Measurements from ENCODE around the gene IL16. TPM values are rescaled to one million over a fixed set of nuclear protein-coding genes. Genes with fewer than 3 reads are reported as not detected.
"Not testable (repeated sequence)": the region's sequence is repeated elsewhere in the genome, so short reads cannot be mapped to it uniquely, and the experiment has no call there.

The IL16 gene
- total RNA-seq, 1 experiment from 2014 or later = not detected

DNA sequence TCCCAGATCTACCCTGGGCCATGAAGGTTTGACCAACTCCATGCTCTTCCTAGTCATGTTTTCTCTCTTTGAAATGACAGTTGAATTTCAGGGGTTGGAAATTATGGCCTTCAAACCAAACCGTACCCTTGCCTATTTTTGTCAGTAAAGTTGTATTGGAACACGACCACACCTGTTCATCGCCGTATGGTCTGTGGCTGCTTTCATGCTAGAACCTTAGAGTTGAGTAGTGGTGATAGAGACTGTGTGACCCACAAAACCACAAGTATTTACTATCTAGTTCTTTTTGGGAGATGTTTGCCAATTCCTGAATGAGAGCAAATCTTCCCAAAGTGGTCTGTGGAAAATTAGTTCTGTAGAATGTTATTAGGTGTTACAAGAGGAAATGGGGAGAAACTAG lies 151.2 kb downstream of the IL16 start:
- intact Hi-C loops (cut with micrococcal nuclease; ENCODE audit: unreplicated experiment) = no loop called here
- Mint-ChIP-seq H3K4me3 (ENCODE audit: low read depth, unreplicated experiment) (no peak overlapping the region), H3K27me3 (ENCODE audit: unreplicated experiment) (peaks cover 63% of the 10 kb centered on the region), H3K9me3 (ENCODE audit: low read depth, unreplicated experiment) (peaks cover 4% of the 10 kb centered on the region), H3K4me1 (ENCODE audit: low read depth, unreplicated experiment) (no peaks in the 10 kb centered on the region), H3K27ac (ENCODE audit: unreplicated experiment) (no peak overlapping the region), H3K36me3 (ENCODE audit: insufficient read depth, unreplicated experiment) (no peaks in the 10 kb centered on the region)
- TF ChIP-seq, protein P1, sequence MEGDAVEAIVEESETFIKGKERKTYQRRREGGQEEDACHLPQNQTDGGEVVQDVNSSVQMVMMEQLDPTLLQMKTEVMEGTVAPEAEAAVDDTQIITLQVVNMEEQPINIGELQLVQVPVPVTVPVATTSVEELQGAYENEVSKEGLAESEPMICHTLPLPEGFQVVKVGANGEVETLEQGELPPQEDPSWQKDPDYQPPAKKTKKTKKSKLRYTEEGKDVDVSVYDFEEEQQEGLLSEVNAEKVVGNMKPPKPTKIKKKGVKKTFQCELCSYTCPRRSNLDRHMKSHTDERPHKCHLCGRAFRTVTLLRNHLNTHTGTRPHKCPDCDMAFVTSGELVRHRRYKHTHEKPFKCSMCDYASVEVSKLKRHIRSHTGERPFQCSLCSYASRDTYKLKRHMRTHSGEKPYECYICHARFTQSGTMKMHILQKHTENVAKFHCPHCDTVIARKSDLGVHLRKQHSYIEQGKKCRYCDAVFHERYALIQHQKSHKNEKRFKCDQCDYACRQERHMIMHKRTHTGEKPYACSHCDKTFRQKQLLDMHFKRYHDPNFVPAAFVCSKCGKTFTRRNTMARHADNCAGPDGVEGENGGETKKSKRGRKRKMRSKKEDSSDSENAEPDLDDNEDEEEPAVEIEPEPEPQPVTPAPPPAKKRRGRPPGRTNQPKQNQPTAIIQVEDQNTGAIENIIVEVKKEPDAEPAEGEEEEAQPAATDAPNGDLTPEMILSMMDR (IDR thresholded peaks at IDR 0.05; ENCODE audit: unreplicated experiment) = no peak
- no TSS peak for BruUV-seq (replicated peaks)
- no peak for DNase-seq
- CTCF ChIA-PET = no interaction called here

DNA sequence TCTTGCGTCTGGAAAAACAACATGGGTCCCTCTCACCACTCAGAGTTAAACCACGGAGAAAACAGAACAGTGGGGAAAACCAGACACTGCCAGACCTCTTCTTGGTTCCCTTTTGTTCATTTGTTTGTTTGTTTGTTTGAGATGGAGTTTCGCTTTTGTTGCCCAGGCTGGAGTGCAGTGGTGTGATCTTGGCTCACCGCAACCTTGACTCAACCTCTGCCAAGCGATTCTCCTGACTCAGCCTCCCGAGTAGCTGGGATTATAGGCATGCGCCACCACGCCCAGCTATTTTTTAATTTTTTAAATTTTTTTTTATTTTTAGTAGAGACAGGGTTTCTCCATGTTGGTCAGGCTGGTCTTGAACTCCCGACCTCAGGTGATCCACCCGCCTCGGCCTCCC lies 152.0 kb downstream of the IL16 start:
- H3K36me3 Mint-ChIP-seq (ENCODE audit: insufficient read depth, unreplicated experiment); H3K4me1 Mint-ChIP-seq (ENCODE audit: low read depth, unreplicated experiment); H3K4me3 Mint-ChIP-seq (ENCODE audit: low read depth, unreplicated experiment); CTCF ChIA-PET; H3K27ac Mint-ChIP-seq (ENCODE audit: unreplicated experiment); BruUV-seq (replicated peaks); intact Hi-C loops (cut with micrococcal nuclease; ENCODE audit: unreplicated experiment); DNase-seq; H3K9me3 Mint-ChIP-seq (ENCODE audit: low read depth, unreplicated experiment): not testable (repeated sequence)
- H3K27me3 Mint-ChIP-seq (ENCODE audit: unreplicated experiment) = peaks cover 62% of the 10 kb centered on the region

DNA sequence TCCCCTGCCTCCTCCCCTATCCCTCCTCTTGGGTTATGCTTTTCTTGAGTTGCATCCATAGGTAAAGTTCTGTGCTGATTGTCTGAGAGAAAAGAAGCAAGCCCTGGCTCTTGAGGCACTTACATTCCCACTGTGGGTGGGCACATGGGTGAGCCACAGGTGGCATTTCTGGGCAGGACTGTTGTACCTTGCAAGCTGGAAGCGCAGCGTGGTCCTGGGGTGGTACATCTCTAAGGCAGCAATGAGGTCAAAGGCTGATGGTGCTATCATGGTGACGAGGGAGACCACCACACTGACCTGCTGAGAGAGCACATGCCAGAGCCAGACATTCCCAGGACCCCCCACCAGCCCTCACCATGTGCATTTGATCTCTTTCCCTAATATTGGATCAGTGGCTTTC lies 152.6 kb downstream of the IL16 start:
- no peak for DNase-seq
- H3K4me3 Mint-ChIP-seq (ENCODE audit: low read depth, unreplicated experiment) = no peak overlapping the region
- peaks cover 62% of the 10 kb centered on the region for H3K27me3 Mint-ChIP-seq (ENCODE audit: unreplicated experiment)
- intact Hi-C loops (cut with micrococcal nuclease; ENCODE audit: unreplicated experiment) = no loop called here
- H3K36me3 Mint-ChIP-seq (ENCODE audit: insufficient read depth, unreplicated experiment) = no peaks in the 10 kb centered on the region
- no TSS peak for BruUV-seq (replicated peaks)
- no peaks in the 10 kb centered on the region for H3K9me3 Mint-ChIP-seq (ENCODE audit: low read depth, unreplicated experiment)
- H3K4me1 Mint-ChIP-seq (ENCODE audit: low read depth, unreplicated experiment) = no peaks in the 10 kb centered on the region
- CTCF ChIA-PET = no interaction called here
- H3K27ac Mint-ChIP-seq (ENCODE audit: unreplicated experiment) = no peak overlapping the region
- TF ChIP-seq, protein P1 (IDR thresholded peaks at IDR 0.05; ENCODE audit: unreplicated experiment) = no peak

DNA sequence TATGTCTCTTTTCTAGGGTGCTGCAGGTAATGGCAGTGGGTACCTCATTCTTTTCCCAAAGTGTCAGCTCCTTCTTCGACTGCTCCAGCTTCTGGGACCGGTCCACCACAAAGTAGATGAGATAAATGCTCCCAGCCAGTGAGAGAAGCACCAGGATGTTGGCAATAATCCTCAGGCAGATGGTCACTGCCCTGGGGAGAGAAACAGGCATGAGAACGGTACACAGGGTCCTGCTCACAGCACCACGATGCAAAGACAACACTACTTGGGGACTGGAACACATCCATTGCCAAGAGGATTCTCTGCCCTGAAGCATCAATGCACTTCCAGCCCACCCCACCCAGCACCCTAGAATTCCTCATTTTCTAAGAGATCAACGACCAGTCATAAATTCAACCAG lies 155.0 kb downstream of the IL16 start:
- peaks cover 55% of the 10 kb centered on the region for H3K27me3 Mint-ChIP-seq (ENCODE audit: unreplicated experiment)
- intact Hi-C loops (cut with micrococcal nuclease; ENCODE audit: unreplicated experiment) = no loop called here
- CTCF ChIA-PET = no interaction called here
- no peaks in the 10 kb centered on the region for H3K9me3 Mint-ChIP-seq (ENCODE audit: low read depth, unreplicated experiment)
- DNase-seq = no peak
- no TSS peak for BruUV-seq (replicated peaks)
- H3K4me1 Mint-ChIP-seq (ENCODE audit: low read depth, unreplicated experiment) = no peaks in the 10 kb centered on the region
- H3K27ac Mint-ChIP-seq (ENCODE audit: unreplicated experiment) = no peak overlapping the region
- H3K4me3 Mint-ChIP-seq (ENCODE audit: low read depth, unreplicated experiment) = no peak overlapping the region
- no peaks in the 10 kb centered on the region for H3K36me3 Mint-ChIP-seq (ENCODE audit: insufficient read depth, unreplicated experiment)
- TF ChIP-seq, protein P1 (IDR thresholded peaks at IDR 0.05; ENCODE audit: unreplicated experiment) = no peak

DNA sequence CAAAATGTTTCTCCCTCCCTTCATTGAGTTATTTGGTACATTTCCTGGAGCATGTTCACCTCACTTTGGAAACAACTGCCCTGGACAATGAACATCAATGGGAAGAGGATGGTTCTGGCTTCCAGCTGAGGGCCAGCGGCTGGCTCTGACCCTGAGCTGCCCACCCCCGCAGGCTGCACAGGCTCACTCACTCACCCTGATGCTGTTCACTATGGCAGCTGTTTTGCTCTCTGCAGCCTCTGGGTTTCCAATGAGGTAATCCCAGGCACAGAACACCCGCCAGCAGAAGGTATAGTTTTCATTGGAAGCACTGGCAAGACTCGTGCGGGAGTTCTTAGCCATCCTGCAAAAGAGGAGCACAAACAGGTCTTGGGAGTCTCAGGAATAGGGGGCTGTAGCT lies 159.6 kb downstream of the IL16 start:
- Mint-ChIP-seq H3K4me3 (ENCODE audit: low read depth, unreplicated experiment) (no peak overlapping the region), H3K4me1 (ENCODE audit: low read depth, unreplicated experiment) (no peaks in the 10 kb centered on the region), H3K9me3 (ENCODE audit: low read depth, unreplicated experiment) (no peaks in the 10 kb centered on the region), H3K36me3 (ENCODE audit: insufficient read depth, unreplicated experiment) (no peaks in the 10 kb centered on the region), H3K27me3 (ENCODE audit: unreplicated experiment) (peaks cover 21% of the 10 kb centered on the region), H3K27ac (ENCODE audit: unreplicated experiment) (no peak overlapping the region)
- intact Hi-C loops (cut with micrococcal nuclease; ENCODE audit: unreplicated experiment) = no loop called here
- TF ChIP-seq, protein P1 (IDR thresholded peaks at IDR 0.05; ENCODE audit: unreplicated experiment) = no peak
- BruUV-seq (replicated peaks) = no TSS peak
- CTCF ChIA-PET = no interaction called here
- DNase-seq = no peak
